RWPE1 (cell line): ENCODE data around the gene LEO1.
A peak's percentile ranks its signal among the peaks of the same experiment; 100 is the strongest.

Experiments used
- CTCF ChIA-PET: fragments of 350-600 bp; sonication (Branson Sonifier 250); formaldehyde crosslinking; extraction: SDS; loops from one replicate; lab custom pipeline; 2021; lab: Yijun Ruan, JAX
- POLR2A ChIA-PET: fragments of 400-600 bp; formaldehyde crosslinking; extraction: SDS; loops from one replicate; lab custom pipeline; 2020; ENCODE audit warnings: antibody characterized with exemption; ENCODE audit not compliant: low non-redundant PET; lab: Yijun Ruan, JAX
- DNase-seq: peaks from one replicate; pipeline ENCODE4 v3.0.0; 2012; ENCODE audit warnings: low spot score
- H3K27ac ChIP-seq: fragments of 450-650 bp; 2 replicates; pipeline ENCODE4 v1.5.1; 2017
- CTCF ChIP-seq: fragments of 450-650 bp; conservative IDR thresholded peaks from 2 replicates; pipeline ENCODE4 v1.5.1; 2017; ENCODE audit warnings: low read depth, mild to moderate bottlenecking

The LEO1 gene

DNA sequence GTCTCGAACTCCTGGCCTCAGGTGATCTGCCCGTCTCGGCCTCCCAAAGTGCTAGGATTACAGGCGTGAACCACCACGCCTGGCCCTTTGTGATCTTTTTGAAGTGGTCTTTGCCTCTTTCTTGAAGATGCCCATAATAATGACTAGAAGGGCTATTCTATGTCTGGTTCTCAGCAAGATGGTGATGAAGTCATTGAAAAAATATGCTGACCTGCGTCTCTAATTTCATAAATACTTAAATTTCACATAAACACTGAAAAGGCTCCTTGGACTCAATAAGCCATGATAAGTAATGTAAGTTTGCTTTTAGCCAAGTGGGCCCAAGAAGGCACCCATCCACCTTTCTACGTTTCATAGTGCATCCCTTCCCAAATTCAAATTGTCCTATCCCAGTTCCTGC is 46.7 kb upstream of the LEO1 start:
- peak overlapping the region; percentile 99 for H3K27ac ChIP-seq
- TF ChIP-seq CTCF, result no peak
- ChIA-PET CTCF (interaction anchor here (0.6 kb wide), 1 partner anchor 932 kb away, joined by 3 read pairs; no protein-coding TSS in a partner anchor), POLR2A (no interaction called here)
- no peak for DNase-seq

- peak overlapping the region; percentile 45 for H3K27ac ChIP-seq
- CTCF ChIA-PET, result no interaction called here
- no peak for TF ChIP-seq CTCF
- POLR2A ChIA-PET, result no interaction called here
- DNase-seq, result no peak
These were observed 44.7 kb upstream of the LEO1 start for GRCh38 chr15:52016316-52016715.

- POLR2A ChIA-PET, result no interaction called here
- CTCF ChIA-PET, result no interaction called here
- peak overlapping the region; percentile 47 for H3K27ac ChIP-seq
- no peak for TF ChIP-seq CTCF
- DNase-seq, result no peak
These were observed 43.0 kb upstream of the LEO1 start for GRCh38 chr15:52014616-52015015.

DNA sequence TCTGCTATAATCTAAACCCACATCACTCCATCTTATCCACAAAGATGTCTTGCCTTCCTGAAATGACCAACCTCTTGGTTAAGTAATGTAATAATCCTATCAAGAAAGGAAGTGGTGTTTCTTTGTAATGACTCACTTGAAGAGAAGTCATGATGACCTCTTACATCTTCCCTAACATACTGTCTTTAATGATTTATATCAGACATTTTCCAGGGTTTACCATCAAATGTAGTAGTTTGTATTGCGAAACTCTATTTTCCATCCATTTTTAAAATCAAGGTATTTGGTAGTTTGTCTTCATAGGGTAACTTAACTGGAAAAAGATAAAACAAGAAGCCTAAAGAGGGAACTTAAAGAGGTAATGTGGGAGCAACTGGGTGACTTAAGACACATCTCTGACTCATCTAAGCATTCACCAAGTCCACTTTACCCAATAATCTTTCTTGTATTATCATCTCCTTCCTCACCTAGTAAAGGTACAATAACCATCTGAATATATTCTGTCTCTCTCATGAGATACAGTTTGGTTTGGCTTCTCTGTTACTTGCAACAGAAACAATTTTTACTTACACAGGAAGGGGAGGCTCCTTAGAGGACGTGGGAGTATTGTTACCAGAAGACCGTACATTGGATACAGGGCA is 41.7 kb upstream of the LEO1 start:
- no peak overlapping the region for H3K27ac ChIP-seq
- no peak for TF ChIP-seq CTCF
- POLR2A ChIA-PET, result no interaction called here
- CTCF ChIA-PET, result no interaction called here
- DNase-seq, result peak; percentile 69

GRCh38 chr15:52012210-52012609 is 40.6 kb upstream of the LEO1 start:
- H3K27ac ChIP-seq, result peak overlapping the region; percentile 48
- POLR2A ChIA-PET, result no interaction called here
- CTCF ChIA-PET, result interaction anchor here (0.7 kb wide), 1 partner anchor 170 kb away, joined by 4 read pairs; no protein-coding TSS in a partner anchor
- no peak for DNase-seq
- no peak for TF ChIP-seq CTCF

DNA sequence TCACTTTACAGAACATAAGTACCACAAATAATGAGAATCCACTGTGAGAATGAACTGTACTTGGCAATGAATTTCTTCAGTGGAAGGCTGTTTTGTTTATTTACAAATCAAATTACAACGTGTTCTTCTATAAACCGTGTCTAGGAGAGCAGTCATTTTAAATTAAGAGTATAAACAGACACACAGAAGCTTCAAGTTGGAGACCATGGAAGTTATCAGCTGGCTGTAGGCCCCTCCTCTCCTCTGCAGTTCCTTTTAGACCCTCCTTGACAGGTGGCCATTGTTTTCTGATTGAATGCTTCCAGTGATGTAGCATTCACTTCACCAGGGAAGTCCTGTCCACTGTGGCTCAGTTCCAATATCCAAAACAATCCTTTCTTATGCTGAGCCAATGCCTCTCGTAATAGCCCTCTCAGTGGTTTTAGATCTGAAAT is 40.1 kb upstream of the LEO1 start:
- no peak for TF ChIP-seq CTCF
- CTCF ChIA-PET, result interaction anchor here (0.6 kb wide), 1 partner anchor 675 kb away, joined by 3 read pairs; no protein-coding TSS in a partner anchor
- H3K27ac ChIP-seq, result no peak overlapping the region
- POLR2A ChIA-PET, result no interaction called here
- no peak for DNase-seq
